Stimulated activated naive CD4-positive, alpha-beta T cell (primary cell): ENCODE data around the gene CALD1.

Experiments
- DNase-seq, 6 experiments: peaks; one replicate each; lab custom pipeline; 2025; lab: John Stamatoyannopoulos, UW

The CALD1 gene

DNA sequence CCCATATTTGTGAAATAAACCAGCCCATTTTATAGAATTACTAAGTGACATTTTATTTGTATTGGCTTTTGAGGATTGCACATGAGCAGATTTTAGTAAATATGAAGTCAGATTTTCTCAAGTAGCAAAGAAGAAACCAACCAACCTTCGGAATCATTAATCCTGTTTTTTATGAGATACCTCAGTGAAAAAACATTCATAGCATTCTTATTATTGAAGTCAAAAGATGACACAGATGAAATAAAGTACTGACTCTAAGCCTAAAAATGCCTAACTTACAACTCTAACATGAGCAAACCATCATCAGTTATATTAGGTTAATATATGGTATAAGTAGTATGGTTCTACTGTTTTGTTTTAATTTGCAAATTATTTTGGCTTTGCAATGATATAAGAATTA is 147.0 kb downstream of the CALD1 start:
- no peak for DNase-seq

DNA sequence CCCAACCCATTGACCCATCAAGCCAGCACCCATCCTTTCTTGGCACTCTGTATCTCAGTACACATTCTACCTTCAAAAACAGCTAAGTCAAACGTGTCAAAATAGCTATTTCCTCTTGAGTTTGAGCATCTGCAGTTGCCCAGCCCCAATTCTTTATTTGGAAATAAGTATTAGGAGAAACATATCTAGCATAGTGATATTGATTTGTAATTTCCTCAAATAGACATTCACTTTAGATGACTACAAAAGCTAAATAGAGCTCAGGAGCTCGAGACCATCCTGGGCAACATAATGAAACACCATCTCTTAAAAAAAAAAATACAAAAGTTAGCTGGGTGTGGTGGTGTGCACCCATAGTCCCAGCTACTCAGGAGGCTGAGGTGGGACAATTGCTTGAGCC is 147.6 kb downstream of the CALD1 start:
- DNase-seq, result no peak

DNA sequence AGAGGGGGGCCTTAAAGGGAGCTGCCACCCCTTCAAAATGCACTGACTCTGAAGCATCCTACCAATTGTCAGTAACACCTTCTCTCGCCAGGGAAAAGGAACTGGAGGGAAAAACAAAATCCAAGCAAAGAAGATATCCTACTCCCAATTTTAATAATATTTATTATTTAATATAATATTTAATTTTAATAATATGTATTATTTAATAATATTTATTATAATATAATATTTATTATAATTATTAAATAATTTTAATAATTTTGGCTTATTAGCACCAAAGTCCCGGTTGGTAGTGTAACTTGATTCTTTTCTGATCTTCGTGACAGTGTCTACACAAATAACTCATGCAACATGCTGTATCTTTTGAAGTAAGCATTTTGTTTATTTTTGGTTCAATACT is 148.3 kb downstream of the CALD1 start:
- no peak for DNase-seq

DNA sequence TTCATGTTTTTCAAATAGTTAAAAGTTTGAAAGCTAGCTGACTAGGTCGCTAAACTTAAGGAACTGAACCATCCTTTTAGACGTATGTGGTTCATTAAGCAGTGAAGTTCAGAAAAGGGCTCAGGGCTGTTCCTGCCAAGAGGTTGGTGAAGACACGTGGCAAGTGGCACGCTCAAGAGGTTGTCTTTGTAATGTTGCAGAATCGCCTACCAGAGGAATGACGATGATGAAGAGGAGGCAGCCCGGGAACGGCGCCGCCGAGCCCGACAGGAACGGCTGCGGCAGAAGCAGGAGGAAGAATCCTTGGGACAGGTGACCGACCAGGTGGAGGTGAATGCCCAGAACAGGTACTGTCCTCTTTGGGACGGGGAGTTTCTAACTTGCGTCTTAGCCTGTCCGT is 149.1 kb downstream of the CALD1 start:
- DNase-seq, result no peak

DNA sequence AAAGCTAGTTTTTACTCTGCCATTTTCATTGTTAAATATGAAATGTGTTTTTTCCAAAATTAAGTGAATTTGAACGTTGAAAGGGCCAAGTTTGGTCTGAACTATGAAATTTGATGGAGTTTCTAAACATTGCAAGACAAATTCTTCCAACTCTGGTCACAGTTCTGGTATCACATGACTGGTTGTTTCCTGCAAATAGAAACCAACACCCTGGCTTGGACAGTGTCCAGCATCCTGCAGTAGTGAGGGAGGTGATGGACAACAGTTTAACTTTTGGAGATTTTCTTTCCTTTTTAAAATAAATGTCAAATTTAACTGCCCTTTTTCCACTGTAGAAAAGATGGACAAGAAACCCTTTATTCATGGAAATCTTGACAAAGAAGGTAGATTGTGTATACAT is 152.1 kb downstream of the CALD1 start:
- DNase-seq, result no peak

DNA sequence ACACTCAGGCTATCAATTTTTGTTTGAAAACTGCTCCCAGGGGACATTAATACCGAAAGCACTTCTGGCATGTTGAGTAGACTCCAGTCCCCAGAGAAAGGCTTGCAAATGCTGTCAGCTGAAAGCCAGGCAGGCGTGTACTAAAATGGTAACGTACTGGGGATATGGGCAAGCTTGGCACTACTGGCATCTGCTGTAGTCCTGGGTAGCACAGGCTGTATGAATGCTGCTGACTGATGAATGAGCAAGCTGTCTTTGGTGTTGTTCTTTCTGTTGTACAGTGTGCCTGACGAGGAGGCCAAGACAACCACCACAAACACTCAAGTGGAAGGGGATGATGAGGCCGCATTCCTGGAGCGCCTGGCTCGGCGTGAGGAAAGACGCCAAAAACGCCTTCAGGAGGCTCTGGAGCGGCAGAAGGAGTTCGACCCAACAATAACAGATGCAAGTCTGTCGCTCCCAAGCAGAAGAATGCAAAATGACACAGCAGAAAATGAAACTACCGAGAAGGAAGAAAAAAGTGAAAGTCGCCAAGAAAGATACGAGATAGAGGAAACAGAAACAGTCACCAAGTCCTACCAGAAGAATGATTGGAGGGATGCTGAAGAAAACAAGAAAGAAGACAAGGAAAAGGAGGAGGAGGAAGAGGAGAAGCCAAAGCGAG is 153.4 kb downstream of the CALD1 start:
- DNase-seq, result no peak

DNA sequence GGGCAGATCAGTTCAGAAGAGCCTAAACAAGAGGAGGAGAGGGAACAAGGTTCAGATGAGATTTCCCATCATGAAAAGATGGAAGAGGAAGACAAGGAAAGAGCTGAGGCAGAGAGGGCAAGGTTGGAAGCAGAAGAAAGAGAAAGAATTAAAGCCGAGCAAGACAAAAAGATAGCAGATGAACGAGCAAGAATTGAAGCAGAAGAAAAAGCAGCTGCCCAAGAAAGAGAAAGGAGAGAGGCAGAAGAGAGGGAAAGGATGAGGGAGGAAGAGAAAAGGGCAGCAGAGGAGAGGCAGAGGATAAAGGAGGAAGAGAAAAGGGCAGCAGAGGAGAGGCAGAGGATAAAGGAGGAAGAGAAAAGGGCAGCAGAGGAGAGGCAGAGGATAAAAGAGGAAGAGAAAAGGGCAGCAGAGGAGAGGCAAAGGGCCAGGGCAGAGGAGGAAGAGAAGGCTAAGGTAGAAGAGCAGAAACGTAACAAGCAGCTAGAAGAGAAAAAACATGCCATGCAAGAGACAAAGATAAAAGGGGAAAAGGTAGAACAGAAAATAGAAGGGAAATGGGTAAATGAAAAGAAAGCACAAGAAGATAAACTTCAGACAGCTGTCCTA is 154.1 kb downstream of the CALD1 start:
- DNase-seq, result no peak

DNA sequence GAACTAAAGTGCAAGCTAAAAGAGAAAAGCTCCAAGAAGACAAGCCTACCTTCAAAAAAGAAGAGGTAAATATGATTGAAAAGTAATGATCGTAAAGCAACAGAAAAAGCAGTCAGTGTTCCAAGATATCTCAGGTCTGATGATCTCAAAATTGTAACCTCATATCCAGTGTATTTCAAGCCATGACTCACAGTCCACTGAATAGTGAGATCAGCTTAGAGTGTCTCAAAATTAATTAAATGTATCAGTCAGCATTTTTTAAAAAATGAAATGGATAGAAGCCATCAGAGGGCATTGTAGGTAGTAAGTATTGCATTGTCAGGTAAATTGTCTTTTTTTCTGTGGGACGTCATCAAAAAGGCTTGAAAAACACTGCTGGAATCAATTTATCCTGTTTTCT is 156.3 kb downstream of the CALD1 start:
- DNase-seq, result no peak

DNA sequence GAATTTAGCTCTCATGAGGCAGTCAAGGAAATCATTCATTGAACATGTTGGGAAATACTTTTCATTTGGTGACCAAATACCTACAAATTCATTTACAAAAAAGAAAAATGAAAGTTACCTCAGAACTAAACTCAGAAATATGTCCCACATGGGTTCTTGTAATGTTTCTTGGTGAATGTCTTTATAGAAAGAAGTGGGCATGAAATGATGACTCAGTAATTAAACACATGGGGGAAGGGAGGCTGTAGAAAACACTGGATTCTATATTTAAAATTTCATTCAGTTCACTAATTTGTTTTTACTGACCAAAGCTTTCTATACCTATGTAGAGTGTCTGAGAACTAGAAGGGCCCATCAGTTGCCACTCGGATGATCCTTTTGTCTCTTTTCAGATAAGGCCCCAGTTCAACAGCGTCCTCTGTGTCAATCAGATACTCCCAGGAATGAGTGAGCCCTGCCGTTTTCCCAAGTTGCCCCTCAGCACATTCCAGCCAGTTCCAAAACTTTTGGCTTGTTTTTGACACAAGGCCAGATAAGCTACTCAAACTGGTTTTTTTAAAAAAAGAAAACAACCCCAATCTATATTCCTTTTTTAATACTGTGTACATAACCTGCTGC is 157.6 kb downstream of the CALD1 start:
- DNase-seq, result no peak

DNA sequence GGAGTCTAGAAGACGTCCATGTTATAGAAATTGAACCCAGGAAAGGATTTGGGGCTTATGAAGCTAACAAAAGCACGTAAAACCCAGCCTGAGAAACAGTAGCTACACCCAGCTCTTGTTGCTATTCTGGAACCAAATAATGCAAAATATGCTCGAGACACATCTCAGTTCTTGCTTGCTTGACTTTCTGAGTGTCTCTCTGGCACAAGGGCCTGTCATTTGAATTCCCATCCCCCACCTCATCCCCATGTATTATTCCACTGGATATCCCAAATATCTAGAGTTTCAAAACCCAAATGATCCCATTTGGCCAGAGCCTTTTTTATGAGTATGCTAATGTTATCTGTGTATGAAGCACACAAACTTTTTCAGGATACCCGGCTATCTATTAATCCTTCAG is 158.7 kb downstream of the CALD1 start:
- no peak for DNase-seq

DNA sequence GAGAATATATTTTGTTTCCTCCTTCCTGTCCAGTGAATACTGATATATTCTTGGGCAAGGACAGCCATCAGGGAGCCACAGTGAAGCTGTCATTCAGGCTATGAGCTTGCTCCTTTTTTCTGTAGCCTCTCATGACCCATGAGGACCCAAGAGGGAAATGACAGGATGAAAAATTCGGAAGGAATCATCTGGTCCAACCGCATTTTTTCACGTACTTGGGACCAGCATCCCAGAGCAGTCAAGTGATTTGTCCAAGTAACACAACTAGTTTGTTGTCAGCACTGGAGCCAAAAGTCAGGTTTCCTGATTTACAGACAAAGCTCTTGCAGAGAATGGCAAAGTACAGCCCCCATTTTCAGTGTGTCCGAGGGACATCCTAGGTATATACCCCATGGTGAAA is 159.7 kb downstream of the CALD1 start:
- DNase-seq, result no peak

DNA sequence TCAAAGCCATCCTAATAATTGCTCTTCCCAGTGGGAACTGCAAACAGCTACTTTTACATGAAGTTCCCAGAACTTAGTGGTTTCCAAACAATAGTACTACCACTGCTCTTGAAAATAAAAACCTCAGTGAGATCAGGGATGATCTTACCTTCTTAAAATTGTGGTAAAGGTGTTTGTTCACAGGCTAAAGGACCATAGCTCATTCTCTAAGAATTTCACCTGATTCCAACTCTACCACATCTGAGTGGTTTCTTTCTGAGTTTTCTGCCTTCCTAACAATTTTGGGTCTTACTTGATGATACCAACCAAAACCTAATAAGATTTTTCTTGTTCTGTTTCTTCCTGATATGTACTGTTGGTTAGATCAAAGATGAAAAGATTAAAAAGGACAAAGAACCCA is 161.3 kb downstream of the CALD1 start:
- no peak for DNase-seq

DNA sequence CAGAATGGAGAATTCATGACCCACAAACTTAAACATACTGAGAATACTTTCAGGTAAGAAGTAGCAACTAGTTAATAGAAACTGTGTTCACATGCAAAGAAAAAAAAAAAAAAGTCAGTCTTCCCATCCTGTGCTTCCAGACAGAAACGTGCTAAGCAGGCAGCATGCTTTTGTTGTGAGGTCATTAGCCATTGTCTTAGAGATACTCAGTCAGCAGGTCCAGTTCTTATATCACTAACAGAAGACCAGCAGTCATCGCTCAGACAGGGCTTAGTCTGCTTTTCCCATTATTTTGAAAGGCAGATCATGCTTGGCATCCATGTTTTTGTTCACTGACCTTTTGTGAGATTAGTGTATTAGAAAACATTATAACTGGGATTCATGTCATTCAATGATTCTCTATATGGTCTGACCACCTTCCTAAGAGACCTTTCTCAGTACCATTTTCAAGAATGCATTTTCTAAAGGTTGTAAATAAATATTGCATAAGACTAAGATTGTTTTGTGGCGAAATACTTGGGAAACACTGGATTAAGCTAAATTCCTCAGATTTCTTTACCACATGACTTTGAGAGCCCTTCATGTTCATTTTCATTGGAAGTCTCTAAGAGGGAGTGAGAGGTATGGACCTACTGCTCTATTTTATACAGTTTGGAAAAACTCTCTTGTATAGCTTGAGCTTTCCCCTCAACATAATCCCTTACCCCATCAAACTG is 161.9 kb downstream of the CALD1 start:
- DNase-seq, result no peak

DNA sequence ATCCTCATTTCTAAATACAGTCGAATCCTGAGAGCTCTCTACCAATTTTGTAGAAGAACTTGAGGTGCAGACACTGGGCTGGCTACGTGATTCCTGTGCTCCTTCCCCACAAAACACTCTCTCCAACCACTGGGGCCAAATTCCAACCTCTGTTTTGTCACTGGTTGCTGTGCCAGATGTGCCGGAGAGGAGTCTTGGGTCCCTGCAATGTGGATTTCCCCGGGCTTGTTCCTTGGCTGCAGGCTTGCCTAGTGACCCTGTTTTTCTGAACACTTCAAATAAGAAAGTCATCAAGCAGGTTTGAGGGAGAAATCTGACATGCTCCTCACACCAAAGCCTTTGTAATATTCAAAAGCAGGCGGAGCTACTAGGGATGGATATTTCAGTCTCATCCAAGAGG is 162.5 kb downstream of the CALD1 start:
- no peak for DNase-seq

DNA sequence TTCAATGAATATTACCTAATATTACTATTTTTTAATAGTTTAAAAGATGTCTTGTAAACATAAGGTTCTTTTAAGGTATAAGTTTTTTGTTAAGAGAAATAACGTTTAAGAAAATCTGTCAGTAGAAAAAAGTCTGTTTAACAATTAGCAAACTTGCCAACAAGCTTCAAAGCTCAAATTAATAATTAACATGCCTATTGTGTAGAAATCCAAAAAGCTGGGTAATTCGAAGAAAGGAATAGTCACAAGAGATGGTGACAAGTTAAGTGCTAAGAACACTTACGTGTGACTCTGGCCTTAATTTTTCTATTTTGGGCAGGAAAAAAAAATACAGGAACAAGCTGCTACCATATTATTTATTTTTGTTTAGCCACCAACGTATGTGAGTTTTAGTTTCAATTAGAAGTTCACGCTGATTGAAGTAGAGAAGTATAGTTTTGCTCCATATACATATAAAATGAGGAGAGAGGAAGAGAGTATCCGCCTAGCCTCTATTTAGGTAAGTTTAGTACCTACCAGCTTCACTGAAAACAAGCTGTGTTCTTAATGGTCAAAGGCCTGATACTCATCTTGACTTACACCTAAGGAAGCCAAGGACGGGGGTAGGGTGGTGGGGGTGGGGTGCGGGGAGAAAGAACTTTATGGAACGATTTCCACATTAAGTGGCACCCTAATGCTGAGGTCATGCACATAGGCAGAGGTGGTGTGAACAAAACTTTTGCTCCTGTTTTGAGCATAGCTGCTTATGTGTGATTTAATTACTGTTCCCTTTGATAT is 163.4 kb downstream of the CALD1 start:
- no peak for DNase-seq

DNA sequence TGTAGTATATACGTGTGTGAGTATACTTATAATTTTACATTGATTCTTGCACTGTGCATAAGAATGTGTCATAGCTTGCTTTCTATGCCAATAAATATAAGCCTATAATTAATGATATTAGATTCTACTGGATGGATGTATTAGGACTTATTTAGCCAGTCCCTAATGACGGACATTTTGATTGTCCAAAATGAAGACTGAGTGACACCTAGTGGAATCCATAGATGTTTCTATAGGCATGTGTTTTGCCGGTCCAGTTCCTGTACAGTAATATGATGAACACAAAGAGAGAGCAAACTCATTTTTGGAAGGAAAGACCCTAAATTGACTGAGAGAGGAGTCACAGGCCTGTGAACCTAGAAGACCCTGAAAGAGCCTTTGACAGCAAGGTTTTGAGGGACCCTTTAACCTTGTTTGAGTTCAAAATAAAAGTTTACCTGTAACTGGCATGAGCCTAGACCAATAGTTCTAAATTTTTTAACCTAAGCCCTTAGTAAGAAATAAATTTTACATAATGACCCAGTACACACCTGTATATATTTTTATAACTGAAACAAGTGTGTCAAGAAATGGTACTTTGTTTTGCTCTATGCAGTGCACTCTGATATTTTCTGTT is 164.5 kb downstream of the CALD1 start:
- DNase-seq, result no peak

DNA sequence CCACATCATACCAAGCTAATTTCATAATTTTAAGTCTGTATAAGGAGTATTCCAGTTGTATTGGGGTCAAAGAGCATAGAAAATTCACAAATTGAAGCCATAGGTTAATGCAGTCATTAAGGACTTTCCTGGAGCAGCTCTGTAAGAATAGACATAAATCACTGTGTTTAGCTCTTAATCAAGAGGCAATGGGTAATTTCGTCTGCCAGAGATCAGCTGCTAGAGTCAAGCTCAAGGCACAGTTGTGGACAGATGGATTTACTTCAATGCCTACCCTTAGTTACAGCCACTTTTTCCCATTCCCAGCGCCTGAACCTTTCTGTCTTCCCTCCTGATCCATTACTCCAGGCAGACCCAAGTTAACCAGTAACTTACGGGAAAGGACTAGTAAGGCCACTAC is 166.3 kb downstream of the CALD1 start:
- DNase-seq, result no peak

DNA sequence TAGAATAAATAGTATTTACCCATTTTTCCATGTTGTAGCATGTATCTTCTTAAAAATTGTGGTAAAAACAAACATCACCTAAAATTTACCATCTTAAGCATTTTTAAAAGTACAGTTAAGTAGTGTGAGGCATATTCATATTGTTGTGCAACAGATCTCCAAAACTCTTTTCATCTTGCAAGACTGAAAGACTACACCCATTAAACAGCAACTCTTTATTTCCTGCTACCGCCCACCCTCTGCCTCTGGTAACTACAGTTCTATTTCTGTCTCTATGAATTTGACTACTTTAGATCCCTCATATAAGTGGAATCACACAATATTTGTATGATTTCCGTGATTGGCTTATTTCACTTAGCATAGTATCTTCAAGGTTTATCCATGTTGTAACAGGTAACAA is 166.8 kb downstream of the CALD1 start:
- DNase-seq, result peak in 4 of 6 experiments; percentile 3 to 50 (median 29)

DNA sequence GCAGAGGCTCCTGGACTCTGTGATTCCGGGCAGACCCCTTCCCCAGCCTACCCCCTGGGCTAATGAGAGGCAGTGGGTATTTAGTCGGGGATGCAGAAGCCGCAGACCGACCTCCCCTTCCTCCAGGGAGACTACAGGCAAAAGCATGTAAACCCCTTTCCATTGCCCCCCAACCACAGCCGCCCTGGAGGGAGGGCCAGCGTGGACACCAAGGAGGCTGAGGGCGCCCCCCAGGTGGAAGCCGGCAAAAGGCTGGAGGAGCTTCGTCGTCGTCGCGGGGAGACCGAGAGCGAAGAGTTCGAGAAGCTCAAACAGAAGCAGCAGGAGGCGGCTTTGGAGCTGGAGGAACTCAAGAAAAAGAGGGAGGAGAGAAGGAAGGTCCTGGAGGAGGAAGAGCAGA is 167.9 kb downstream of the CALD1 start:
- DNase-seq, result no peak

DNA sequence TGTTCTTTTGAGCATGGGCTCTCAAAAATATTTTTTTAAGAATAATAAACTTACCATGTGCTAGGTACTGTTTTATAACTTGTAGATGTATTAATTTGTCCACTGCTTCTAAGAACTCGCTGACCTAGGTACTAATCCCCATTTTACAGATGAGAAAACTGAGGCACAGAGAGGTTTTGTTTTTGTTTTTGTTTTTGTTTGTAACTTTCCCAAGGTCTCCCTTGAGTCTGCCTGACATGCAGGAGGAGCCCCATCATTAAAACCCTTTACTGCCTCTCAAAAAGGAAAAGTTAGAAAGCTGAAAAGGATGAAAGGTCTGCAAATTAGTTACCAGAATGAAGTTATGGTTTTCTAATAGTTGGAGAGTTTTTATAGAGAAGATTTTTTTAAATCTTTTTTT is 168.4 kb downstream of the CALD1 start:
- DNase-seq, result no peak

DNA sequence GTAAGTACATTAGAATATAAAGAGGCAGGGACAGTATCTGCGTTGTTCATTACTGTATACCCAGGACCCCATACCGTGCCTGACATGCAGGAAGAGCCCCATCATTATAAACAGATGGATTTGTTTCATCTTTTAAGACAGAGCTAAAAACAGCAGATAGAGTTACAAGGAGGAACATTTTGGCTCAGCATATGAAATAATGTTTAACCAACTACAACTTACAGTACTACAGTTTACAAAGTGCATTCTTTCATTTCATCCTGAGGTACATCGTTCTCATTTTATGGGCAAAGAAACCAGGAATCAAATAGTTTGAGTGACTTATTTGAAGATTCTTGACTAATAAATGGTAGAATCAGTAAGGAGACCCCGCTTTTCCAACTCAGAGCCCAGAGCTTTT is 168.8 kb downstream of the CALD1 start:
- no peak for DNase-seq

DNA sequence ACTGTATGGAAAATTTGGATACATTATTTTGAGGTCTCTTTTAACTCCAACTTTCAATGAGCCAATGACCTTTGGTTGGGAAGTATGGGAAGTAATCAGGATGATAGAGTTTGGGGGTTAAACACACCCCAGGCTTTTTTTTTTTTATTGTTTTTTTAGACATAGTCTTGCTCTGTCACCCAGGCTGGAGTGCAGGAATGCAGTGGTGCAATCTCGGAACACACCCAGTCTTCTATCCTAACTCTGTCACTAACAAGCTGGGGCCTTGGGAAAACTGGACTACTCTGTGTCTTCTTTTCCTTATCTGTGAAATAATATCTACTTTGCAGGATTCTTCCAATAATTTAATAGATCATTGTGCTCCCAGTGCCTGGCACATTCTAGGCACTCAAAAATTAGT is 169.3 kb downstream of the CALD1 start:
- DNase-seq, result no peak
